Measurements from ENCODE around the gene HADH.
"Not testable (repeated sequence)": the region's sequence is repeated elsewhere in the genome, so short reads cannot be mapped to it uniquely, and the experiment has no call there.

HADH gene

GRCh38 chr4:107996949-107997788 lies 7.5 kb downstream of the HADH start:
- DNase-seq (ENCODE audit: low spot score), result peak; percentile 60

- DNase-seq (ENCODE audit: low spot score), result no peak
Observed at GRCh38 chr4:107997794-107998193, 8.1 kb downstream of the HADH start.

- no peak for DNase-seq (ENCODE audit: low spot score)
Observed at GRCh38 chr4:107999932-108000539, 10.3 kb downstream of the HADH start.

- no peak for DNase-seq (ENCODE audit: low spot score)
Observed at GRCh38 chr4:108001540-108002135, 11.9 kb downstream of the HADH start.

- DNase-seq (ENCODE audit: low spot score), result no peak
Observed at GRCh38 chr4:108003982-108004515, 14.4 kb downstream of the HADH start.

- DNase-seq (ENCODE audit: low spot score), result no peak
Observed at GRCh38 chr4:108004646-108005045, 15.0 kb downstream of the HADH start.

- no peak for DNase-seq (ENCODE audit: low spot score)
Observed at GRCh38 chr4:108005807-108006206, 16.1 kb downstream of the HADH start.

- no peak for DNase-seq (ENCODE audit: low spot score)
Observed at GRCh38 chr4:108006361-108006760, 16.7 kb downstream of the HADH start.

GRCh38 chr4:108007984-108008383 lies 18.3 kb downstream of the HADH start:
- no peak for DNase-seq (ENCODE audit: low spot score)

- DNase-seq (ENCODE audit: low spot score), result peak; percentile 37
Observed at GRCh38 chr4:108008721-108009120, 19.0 kb downstream of the HADH start.

- peak; percentile 68 for DNase-seq (ENCODE audit: low spot score)
Observed at GRCh38 chr4:108010167-108010566, 20.5 kb downstream of the HADH start.

GRCh38 chr4:108012382-108012781 lies 22.7 kb downstream of the HADH start:
- not testable (repeated sequence) for DNase-seq (ENCODE audit: low spot score)

GRCh38 chr4:108013327-108013726 lies 23.6 kb downstream of the HADH start:
- DNase-seq (ENCODE audit: low spot score), result no peak

GRCh38 chr4:108013955-108014354 lies 24.3 kb downstream of the HADH start:
- no peak for DNase-seq (ENCODE audit: low spot score)

- peak; percentile 60 for DNase-seq (ENCODE audit: low spot score)
Observed at GRCh38 chr4:108018040-108018883, 28.6 kb downstream of the HADH start.

- DNase-seq (ENCODE audit: low spot score), result no peak
Observed at GRCh38 chr4:108018884-108019187, 29.1 kb downstream of the HADH start.

GRCh38 chr4:108024085-108024877 lies 34.6 kb downstream of the HADH start:
- no peak for DNase-seq (ENCODE audit: low spot score)

- DNase-seq (ENCODE audit: low spot score), result no peak
Observed at GRCh38 chr4:108024878-108025165, 35.1 kb downstream of the HADH start.

- no peak for DNase-seq (ENCODE audit: low spot score)
Observed at GRCh38 chr4:108029016-108029720, 39.5 kb downstream of the HADH start.

- peak; percentile 22 for DNase-seq (ENCODE audit: low spot score)
Observed at GRCh38 chr4:108029731-108030130, 40.0 kb downstream of the HADH start.

- peak; percentile 37 for DNase-seq (ENCODE audit: low spot score)
Observed at GRCh38 chr4:108030332-108030731, 40.6 kb downstream of the HADH start.
